Epithelial cell of proximal tubule (primary cell): ENCODE measurements around the gene FUT2. TPM values are rescaled to one million over a fixed set of nuclear protein-coding genes. Genes with fewer than 3 reads are reported as not detected.

Experiments
- DNase-seq: peaks from one replicate; pipeline ENCODE4 v3.0.0-alpha.2; 2011; ENCODE audit warnings: low read depth
- H3K4me3 ChIP-seq: 2 replicates; pipeline ENCODE4 v1.5.1; 2011; ENCODE audit warnings: low read depth, mild to moderate bottlenecking, low read length
- total RNA-seq: library from RNA; depleted of rRNA; stranded (reverse); fragments of >200 nt; gene quantifications from 2 replicates; pipeline ENCODE4 v1.2.3, GENCODE V29; 2015
- TF ChIP-seq, protein P1 (sequence below): conservative IDR thresholded peaks from 2 replicates; pipeline ENCODE4 v1.5.1; 2012; ENCODE audit warnings: low read depth, mild to moderate bottlenecking, low read length

FUT2 gene
- total RNA-seq, 1 donor from 2014 or later = 0.52 TPM

DNA sequence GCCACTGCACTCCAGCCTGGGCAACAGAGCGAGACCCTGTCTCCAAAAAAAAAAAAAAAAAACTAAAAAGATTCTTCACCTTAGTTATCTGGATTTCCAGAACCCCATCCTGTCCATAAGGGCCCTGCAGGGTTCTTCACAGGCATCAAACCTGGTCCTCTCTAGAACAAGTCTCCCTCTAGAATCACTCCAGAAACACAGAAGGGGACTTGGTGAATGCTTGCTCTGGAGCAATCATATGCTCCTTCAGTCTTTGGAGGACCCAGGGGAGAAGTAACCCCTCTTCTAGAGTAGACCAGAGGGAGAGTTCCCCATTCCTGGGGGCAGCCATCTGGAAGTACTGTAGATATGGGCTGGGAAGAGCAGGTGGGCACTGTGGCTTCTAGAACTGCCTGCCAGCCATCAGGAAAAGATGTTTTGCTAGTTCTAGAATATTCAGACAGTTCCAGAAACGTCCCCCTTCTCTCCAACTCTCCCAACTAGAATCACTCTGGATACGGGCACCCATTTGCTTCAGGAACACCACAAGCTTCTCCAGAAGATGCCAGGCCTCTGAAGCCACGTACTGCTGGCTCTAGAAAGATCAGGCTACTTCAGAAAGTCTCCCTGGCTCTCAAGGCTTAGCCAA is 53.9 kb downstream of the FUT2 start:
- H3K4me3 ChIP-seq = no peak overlapping the region
- TF ChIP-seq, protein P1, sequence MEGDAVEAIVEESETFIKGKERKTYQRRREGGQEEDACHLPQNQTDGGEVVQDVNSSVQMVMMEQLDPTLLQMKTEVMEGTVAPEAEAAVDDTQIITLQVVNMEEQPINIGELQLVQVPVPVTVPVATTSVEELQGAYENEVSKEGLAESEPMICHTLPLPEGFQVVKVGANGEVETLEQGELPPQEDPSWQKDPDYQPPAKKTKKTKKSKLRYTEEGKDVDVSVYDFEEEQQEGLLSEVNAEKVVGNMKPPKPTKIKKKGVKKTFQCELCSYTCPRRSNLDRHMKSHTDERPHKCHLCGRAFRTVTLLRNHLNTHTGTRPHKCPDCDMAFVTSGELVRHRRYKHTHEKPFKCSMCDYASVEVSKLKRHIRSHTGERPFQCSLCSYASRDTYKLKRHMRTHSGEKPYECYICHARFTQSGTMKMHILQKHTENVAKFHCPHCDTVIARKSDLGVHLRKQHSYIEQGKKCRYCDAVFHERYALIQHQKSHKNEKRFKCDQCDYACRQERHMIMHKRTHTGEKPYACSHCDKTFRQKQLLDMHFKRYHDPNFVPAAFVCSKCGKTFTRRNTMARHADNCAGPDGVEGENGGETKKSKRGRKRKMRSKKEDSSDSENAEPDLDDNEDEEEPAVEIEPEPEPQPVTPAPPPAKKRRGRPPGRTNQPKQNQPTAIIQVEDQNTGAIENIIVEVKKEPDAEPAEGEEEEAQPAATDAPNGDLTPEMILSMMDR = no peak
- DNase-seq = no peak

DNA sequence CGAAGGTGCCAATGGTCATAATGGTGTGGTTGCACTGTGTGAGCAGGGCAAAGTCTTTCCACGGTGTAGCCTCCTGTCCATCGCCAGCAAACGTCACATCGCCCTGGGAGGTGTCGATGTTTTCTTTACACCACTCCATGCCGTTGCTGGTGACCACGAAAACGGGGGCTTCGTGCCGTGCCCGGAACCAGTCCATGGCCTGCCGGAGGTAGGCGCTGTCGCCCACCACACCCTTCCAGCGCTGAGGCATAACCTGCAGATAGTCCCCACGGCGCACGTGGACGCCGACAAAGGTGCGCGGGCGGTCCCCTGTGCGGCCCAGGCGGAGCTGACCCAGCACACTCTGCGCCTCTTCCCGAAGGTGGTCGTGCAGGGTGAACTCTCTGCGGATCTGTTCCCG is 54.6 kb downstream of the FUT2 start:
- TF ChIP-seq, protein P1 = no peak
- H3K4me3 ChIP-seq = no peak overlapping the region
- DNase-seq = no peak

DNA sequence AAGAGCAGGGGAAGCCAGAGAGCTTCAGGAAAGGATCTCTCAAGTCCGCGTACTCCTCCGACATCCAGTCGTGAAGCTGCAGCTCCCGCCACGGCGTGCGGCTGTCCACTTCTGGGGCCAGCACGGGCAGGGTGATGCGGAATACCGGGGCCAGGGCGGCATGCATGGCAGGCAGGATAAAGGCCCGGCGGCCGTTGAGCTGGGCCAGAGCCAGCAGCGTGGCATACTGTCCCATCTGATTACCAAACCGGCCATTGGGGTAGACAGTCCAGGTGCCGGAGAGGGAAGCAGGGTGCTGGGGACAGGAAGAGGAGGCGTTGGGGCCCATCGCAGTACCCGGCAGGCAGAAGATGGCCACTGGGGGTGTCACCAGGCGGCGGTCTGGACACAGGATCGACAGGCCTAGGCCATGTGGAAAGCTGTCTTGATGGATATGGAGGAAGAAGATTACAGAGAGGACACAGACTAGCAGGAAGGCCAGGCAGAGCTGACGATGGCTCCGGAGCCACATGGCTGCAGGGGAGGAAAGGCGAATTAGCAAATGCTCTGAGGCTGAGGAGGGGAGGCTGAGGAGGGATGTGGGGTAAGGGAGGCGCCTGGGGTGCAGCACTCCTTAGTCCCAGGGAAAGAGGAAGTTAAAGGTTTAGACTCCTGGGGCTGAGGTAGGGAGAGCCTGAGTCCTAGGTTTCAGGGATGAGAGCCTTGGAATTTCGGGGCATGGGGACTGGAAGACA is 55.2 kb downstream of the FUT2 start:
- no peak overlapping the region for H3K4me3 ChIP-seq

DNA sequence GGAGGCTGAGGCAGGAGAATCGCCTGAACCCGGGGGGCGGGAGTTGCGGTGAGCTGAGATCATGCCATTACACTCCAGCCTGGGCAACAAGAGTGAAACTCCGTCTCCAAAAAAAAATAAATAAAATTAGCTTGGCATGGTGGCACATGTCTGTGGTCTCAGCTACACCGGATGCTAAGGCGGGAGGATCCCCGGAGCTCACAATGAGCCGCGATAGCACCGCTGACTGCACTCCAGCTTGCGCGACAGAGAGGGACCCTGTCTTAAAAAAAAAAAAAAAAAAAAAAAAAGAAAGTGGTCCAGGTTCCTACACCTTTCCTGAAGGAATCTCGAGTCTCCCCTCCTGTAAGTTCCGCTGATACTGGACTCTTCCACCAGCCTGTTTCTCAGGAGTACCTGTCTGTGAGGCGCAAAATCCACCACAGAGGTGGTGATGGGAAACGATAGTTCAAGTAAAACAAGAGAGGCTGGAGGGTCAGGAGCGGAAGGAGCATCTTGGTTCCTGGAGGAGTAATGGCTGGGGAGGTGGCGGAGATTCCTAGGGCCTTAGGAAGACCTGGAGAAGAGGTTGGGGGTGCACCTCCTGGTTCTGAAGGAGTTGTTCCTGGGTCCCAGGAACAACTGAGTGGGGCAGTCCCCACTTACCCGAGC is 56.2 kb downstream of the FUT2 start:
- TF ChIP-seq, protein P1 = no peak
- peak overlapping the region; percentile 35 for H3K4me3 ChIP-seq
- DNase-seq = no peak

More for the DNA sequence above, 55.2 kb downstream of the FUT2 start:
- DNase-seq = no peak
- TF ChIP-seq, protein P1 = no peak

DNA sequence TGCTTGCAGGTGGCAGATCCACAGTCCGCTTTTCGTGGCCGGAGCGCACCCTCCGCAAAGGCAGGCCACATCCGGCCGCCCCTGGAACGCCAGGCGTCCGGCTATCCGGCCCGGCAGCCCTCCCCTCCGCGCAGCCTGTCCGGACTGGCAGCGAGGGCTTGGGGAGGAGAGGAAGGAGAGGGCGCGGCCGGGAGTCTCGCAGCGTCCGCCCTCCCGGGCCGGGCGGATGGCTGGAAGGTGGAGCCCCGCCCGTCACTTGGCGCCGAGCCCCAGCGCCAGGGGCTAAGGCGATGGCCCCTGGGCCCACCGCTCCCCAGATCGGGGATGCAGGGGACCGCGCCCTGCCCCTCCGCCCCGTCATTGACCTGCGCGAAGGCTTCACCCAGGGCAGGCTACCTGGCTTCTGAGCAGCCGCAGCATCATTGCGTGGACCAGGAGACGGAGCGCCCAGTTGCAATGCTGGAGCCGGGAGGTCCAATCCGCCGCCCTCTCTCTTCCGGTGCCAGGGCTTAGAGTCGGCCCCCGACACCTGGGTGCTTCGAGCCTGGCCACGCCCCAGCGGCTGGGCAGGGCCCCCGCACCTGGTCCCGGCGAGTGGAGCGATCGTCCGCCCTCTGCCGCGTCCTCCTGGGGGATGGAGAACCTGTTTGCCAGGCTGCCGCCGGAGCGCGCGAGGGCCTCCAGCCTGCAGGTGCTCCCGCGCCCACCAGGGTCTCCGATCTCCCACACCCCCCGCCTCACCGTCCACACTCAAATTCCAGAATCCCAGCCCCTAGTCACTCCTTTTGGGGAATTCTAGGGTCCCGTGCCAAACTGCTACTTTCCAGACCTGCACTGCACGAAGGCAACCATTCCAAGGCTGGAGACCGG is 57.0 kb downstream of the FUT2 start, which contains the start of gene FUT1:
Gene FUT1, minus strand, starts transcription at position 146 of the 870 bp plus-strand sequence. CDS start 1,360 bp downstream, outside the sequence.
- peak within 1 kb of the TSS; percentile 35 for H3K4me3 ChIP-seq
- TF ChIP-seq, protein P1 = no peak
- DNase-seq = no peak

DNA sequence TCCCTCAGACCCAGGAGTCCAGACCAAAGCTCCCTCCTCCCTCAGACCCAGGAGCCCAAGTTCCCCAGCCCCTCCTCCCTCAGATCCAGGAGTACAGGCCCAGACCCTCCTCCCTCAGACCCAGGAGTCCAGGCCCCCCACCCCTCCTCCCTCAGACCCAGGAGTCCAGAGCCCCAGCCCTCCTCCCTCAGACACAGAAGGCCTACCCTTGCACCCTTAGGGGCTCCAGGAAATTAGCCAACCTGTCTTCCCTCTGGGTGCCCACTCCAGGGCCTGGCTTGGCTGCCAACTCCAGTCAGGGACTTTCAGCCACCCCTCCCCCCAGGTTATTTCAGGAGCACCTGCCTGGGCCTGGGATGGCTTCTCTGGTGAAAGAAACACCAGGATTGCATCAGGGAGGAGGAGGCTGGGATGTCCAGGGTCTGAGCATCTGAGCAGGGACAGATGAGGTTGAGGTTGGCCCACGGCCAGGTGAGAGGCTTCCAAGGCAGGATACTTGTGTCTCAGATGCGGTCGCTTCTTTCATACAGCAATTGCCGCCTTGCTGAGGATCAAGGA is 59.4 kb downstream of the FUT2 start, which contains the start of gene FGF21:
Gene FGF21, plus strand, starts transcription at position 441 of the 558 bp plus-strand sequence. CDS start 713 bp downstream, outside the sequence.
- no peak within 1 kb of the TSS for H3K4me3 ChIP-seq
- no peak for DNase-seq
- TF ChIP-seq, protein P1 = no peak
